SK-N-SH (cell line): ENCODE measurements around the gene MEIOC.
"Not testable (repeated sequence)": the region's sequence is repeated elsewhere in the genome, so short reads cannot be mapped to it uniquely, and the experiment has no call there.

ENCODE experiments used
- POLR2AphosphoS5 ChIP-seq: IDR thresholded peaks from 2 replicates; pipeline ENCODE4 v1.6.1; 2012; ENCODE audit warnings: low read depth, low read length
- REST ChIP-seq: IDR thresholded peaks from 2 replicates; pipeline ENCODE4 v1.6.1; 2012; ENCODE audit warnings: mild to moderate bottlenecking, low read depth, low read length, moderate library complexity
- TF ChIP-seq, protein P1 (sequence below): fragments of 200-600 bp; sonication (generic); IDR thresholded peaks from 2 replicates; pipeline ENCODE4 v1.6.1; 2017; ENCODE audit warnings: antibody characterized with exemption, mild to moderate bottlenecking, moderate library complexity

- TF ChIP-seq REST, POLR2AphosphoS5: not testable (repeated sequence)
- TF ChIP-seq, protein P1, sequence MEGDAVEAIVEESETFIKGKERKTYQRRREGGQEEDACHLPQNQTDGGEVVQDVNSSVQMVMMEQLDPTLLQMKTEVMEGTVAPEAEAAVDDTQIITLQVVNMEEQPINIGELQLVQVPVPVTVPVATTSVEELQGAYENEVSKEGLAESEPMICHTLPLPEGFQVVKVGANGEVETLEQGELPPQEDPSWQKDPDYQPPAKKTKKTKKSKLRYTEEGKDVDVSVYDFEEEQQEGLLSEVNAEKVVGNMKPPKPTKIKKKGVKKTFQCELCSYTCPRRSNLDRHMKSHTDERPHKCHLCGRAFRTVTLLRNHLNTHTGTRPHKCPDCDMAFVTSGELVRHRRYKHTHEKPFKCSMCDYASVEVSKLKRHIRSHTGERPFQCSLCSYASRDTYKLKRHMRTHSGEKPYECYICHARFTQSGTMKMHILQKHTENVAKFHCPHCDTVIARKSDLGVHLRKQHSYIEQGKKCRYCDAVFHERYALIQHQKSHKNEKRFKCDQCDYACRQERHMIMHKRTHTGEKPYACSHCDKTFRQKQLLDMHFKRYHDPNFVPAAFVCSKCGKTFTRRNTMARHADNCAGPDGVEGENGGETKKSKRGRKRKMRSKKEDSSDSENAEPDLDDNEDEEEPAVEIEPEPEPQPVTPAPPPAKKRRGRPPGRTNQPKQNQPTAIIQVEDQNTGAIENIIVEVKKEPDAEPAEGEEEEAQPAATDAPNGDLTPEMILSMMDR = peak; percentile 43
Observed at GRCh38 chr17:44634401-44634800, 21.9 kb upstream of the MEIOC start.
